H1 (cell line): ENCODE results near the gene GSG1L. TPM values are rescaled to one million over a fixed set of nuclear protein-coding genes. Genes with fewer than 3 reads are reported as not detected.

Source experiments
- CTCF ChIA-PET: fragments of 300-600 bp; sonication (Branson Sonifier 250); formaldehyde crosslinking; loops from one replicate; lab custom pipeline; 2021; ENCODE audit not compliant: partially characterized antibody; lab: Charles Lee
- POLR2A ChIA-PET: fragments of 300-600 bp; sonication (Branson Sonifier 250); formaldehyde crosslinking; loops from one replicate; lab custom pipeline; 2021; ENCODE audit warnings: inconsistent platforms; ENCODE audit not compliant: partially characterized antibody; lab: Charles Lee
- DNase-seq, 2 experiments: peaks; one replicate each; pipeline versions ENCODE4 v3.0.0 to v3.0.0-alpha.2; 2010 to 2022; ENCODE audit warnings: low spot score in 2 of 2, low read depth in 1 of 2, mixed read lengths in 1 of 2
- FAIRE-seq: peaks from 2 replicates; lab custom pipeline; 2011; peaks lifted over from hg19 to GRCh38; lab: Jason Lieb, UNC
- H2AFZ ChIP-seq: 2 replicates; pipeline ENCODE4 v1.8.1; 2012; ENCODE audit warnings: low read length, inconsistent platforms
- H2AK5ac ChIP-seq: 2 replicates; pipeline ENCODE4 v1.6.1; 2013; ENCODE audit warnings: low read depth, low read length
- H2BK120ac ChIP-seq: replicated peaks from 2 replicates; pipeline ENCODE3; 2013; ENCODE audit warnings: low read depth, low read length, inconsistent platforms
- H2BK12ac ChIP-seq: 2 replicates; pipeline ENCODE4 v1.6.1; 2013; ENCODE audit warnings: low read depth, low read length
- H2BK15ac ChIP-seq: 2 replicates; pipeline ENCODE4 v1.6.1; 2013; ENCODE audit warnings: low read length
- H2BK20ac ChIP-seq: 2 replicates; pipeline ENCODE4 v1.6.1; 2013; ENCODE audit warnings: low read length
- H2BK5ac ChIP-seq: 2 replicates; pipeline ENCODE4 v1.6.1; 2013; ENCODE audit warnings: low read depth, low read length
- H3K14ac ChIP-seq: 2 replicates; pipeline ENCODE4 v1.6.1; 2013; ENCODE audit warnings: inconsistent platforms; ENCODE audit not compliant: insufficient read length
- H3K18ac ChIP-seq: 2 replicates; pipeline ENCODE4 v1.6.1; 2013; ENCODE audit warnings: low read length; ENCODE audit errors: extremely low read depth
- H3K23ac ChIP-seq: 2 replicates; pipeline ENCODE4 v1.6.1; 2013; ENCODE audit warnings: inconsistent platforms; ENCODE audit not compliant: insufficient read length
- H3K23me2 ChIP-seq: 2 replicates; pipeline ENCODE4 v1.6.1; 2013; ENCODE audit warnings: low read depth, low read length
- H3K27ac ChIP-seq: 2 replicates; pipeline ENCODE4 v1.6.1; 2011; ENCODE audit warnings: low read depth, low read length, inconsistent platforms
- H3K27me3 ChIP-seq, 4 experiments: replicated peaks in 1 of 4; 1 replicate in 1 of 4; 2 replicates in 3 of 4; pipeline versions ENCODE4 v1.6.1 to v1.8.1; 2011 to 2013; ENCODE audit warnings: low read length in 3 of 4, mild to moderate bottlenecking in 3 of 4, inconsistent platforms in 2 of 4, mixed read lengths in 2 of 4, moderate library complexity in 1 of 4; ENCODE audit not compliant: control insufficient read depth in 3 of 4, insufficient read depth in 3 of 4; ENCODE audit errors: extremely low read depth in 1 of 4
- H3K36me3 ChIP-seq, 4 experiments: 2 replicates each; pipeline versions ENCODE4 v1.6.1 to v1.8.1; 2011 to 2013; ENCODE audit warnings: mild to moderate bottlenecking in 4 of 4, low read length in 3 of 4, moderate library complexity in 2 of 4, control low read depth in 1 of 4, inconsistent platforms in 1 of 4; ENCODE audit not compliant: insufficient read depth in 4 of 4, control insufficient read depth in 2 of 4
- H3K4ac ChIP-seq: replicated peaks from 2 replicates; pipeline ENCODE3; 2013; ENCODE audit warnings: low read length, low read depth, mixed read lengths, inconsistent platforms; ENCODE audit not compliant: insufficient read length
- H3K4me1 ChIP-seq, 4 experiments: replicated peaks in 1 of 4; 1 replicate in 1 of 4; 2 replicates in 3 of 4; pipeline versions ENCODE4 v1.6.1 to v1.8.1; 2011 to 2013; ENCODE audit warnings: low read length in 3 of 4, inconsistent platforms in 2 of 4, mixed read lengths in 1 of 4; ENCODE audit not compliant: insufficient read depth in 4 of 4, control insufficient read depth in 3 of 4
- H3K4me2 ChIP-seq, 2 experiments: 2 replicates each; pipeline versions ENCODE4 v1.6.1 to v1.8.1; 2011 to 2013; ENCODE audit warnings: low read depth in 2 of 2, low read length in 2 of 2, control low read depth in 1 of 2, inconsistent platforms in 1 of 2, mild to moderate bottlenecking in 1 of 2; ENCODE audit not compliant: insufficient read depth in 1 of 2
- H3K4me3 ChIP-seq, 4 experiments: fragments of 200-600, 300-600 bp in 1 of 4; sonication (generic), shearing (Covaris generic), sonication (Bioruptor Twin) in 1 of 4; 2 replicates each; pipeline versions ENCODE4 v1.5.1 to v1.8.1; 2011 to 2016; ENCODE audit warnings: low read length in 4 of 4, low read depth in 3 of 4, control low read depth in 2 of 4, inconsistent platforms in 2 of 4, mild to moderate bottlenecking in 2 of 4, mixed read lengths in 1 of 4, moderate library complexity in 1 of 4; ENCODE audit not compliant: insufficient read depth in 2 of 4; ENCODE audit errors: extremely low read depth in 1 of 4
- H3K56ac ChIP-seq: replicated peaks from 2 replicates; pipeline ENCODE3; 2013; ENCODE audit warnings: low read depth, mild to moderate bottlenecking, mixed read lengths, low read length, inconsistent platforms; ENCODE audit not compliant: insufficient read length
- H3K79me1 ChIP-seq: 2 replicates; pipeline ENCODE4 v1.6.1; 2013; ENCODE audit warnings: low read depth, low read length, control low read depth
- H3K79me2 ChIP-seq, 2 experiments: 2 replicates each; pipeline versions ENCODE4 v1.6.1 to v1.8.1; 2012 to 2013; ENCODE audit warnings: low read length in 2 of 2, mild to moderate bottlenecking in 2 of 2, inconsistent platforms in 1 of 2; ENCODE audit not compliant: insufficient read depth in 2 of 2, control insufficient read depth in 1 of 2
- H3K9ac ChIP-seq, 4 experiments: replicated peaks in 1 of 4; 1 replicate in 1 of 4; 2 replicates in 3 of 4; pipeline versions ENCODE4 v1.6.1 to v1.8.1; 2011 to 2013; ENCODE audit warnings: low read depth in 3 of 4, low read length in 3 of 4, control low read depth in 2 of 4, mild to moderate bottlenecking in 2 of 4, moderate library complexity in 2 of 4, inconsistent platforms in 1 of 4; ENCODE audit errors: extremely low read depth in 1 of 4
- H3K9me3 ChIP-seq, 2 experiments: 2 replicates each; pipeline versions ENCODE4 v1.6.1 to v1.8.1; 2012 to 2013; ENCODE audit warnings: mild to moderate bottlenecking in 2 of 2, moderate library complexity in 2 of 2, control low read depth in 1 of 2, inconsistent platforms in 1 of 2, low read depth in 1 of 2, low read length in 1 of 2, mixed read lengths in 1 of 2; ENCODE audit not compliant: insufficient read depth in 2 of 2
- H4K20me1 ChIP-seq, 2 experiments: replicated peaks in 1 of 2; 2 replicates each; pipeline versions ENCODE3 to v1.8.1; 2011 to 2013; ENCODE audit warnings: inconsistent platforms in 2 of 2, low read length in 2 of 2, mild to moderate bottlenecking in 1 of 2; ENCODE audit not compliant: insufficient read depth in 2 of 2, control insufficient read depth in 1 of 2
- H4K5ac ChIP-seq: 2 replicates; pipeline ENCODE4 v1.6.1; 2013; ENCODE audit warnings: low read length, low read depth, mixed read lengths, inconsistent platforms; ENCODE audit not compliant: insufficient read length
- H4K8ac ChIP-seq: 2 replicates; pipeline ENCODE4 v1.8.0; 2013; ENCODE audit warnings: mild to moderate bottlenecking, moderate library complexity, low read length, inconsistent platforms; ENCODE audit not compliant: insufficient read depth; ENCODE audit errors: extremely low read depth
- H4K91ac ChIP-seq: replicated peaks from 2 replicates; pipeline ENCODE3; 2013; ENCODE audit warnings: low read length, mixed read lengths, inconsistent platforms; ENCODE audit not compliant: insufficient read length
- JUND ChIP-seq: IDR thresholded peaks from 2 replicates; pipeline ENCODE4 v1.6.1; 2011; ENCODE audit warnings: mild to moderate bottlenecking, improper control_type of control experiment, low read length
- KDM5A ChIP-seq: fragments of 200-600 bp; IDR thresholded peaks from 2 replicates; pipeline ENCODE4 v1.7.1; 2012; ENCODE audit warnings: mild to moderate bottlenecking, low read length, inconsistent platforms, mixed read lengths
- WGBS, 2 experiments: shearing (Covaris generic) in 1 of 2; methylation state at CpG; one replicate each; pipeline versions ENCODE4 v1.1.6 to v1.1.7; 2013 to 2015; ENCODE audit warnings: low lambda C conversion rate in 2 of 2, mixed read lengths in 2 of 2, inconsistent platforms in 1 of 2, low coverage in 1 of 2, missing lambda C conversion rate in 1 of 2; ENCODE audit not compliant: insufficient replicate concordance in 2 of 2, insufficient coverage in 1 of 2, insufficient read length in 1 of 2; ENCODE audit errors: extremely low coverage in 1 of 2, missing lambda C conversion rate in 1 of 2; 5-methylcytosine and 5-hydroxymethylcytosine counted together
- polyA plus RNA-seq, 7 experiments: library from polyadenylated mRNA; depleted of rRNA in 3 of 7; stranded (reverse) in 5 of 7; unstranded in 2 of 7; fragments of >200 nt in 5 of 7; fragments of 200-250 nt in 2 of 7; gene quantifications; 1 replicate in 5 of 7; 2 replicates in 1 of 7; 4 replicates in 1 of 7; pipeline versions ENCODE4 v1.2.1 to v1.2.3, GENCODE V29; 2011 to 2013; ENCODE audit warnings: missing spikeins in 2 of 7, mixed read lengths in 2 of 7
- total RNA-seq: library from RNA; stranded (reverse); fragmentation: NEBNext Ultra II Directional; extraction: Animal tissue kit (Norgen Biotek cat#: 25700); gene quantifications from 2 replicates; pipeline ENCODE4 v1.2.1, GENCODE V29; 2021

GSG1L gene
- total and polyA plus RNA-seq, 2 of the 8 experiments (the other 6 are each of a cell fraction or from before 2014, with no cell fraction given), result 0.71 to 1.1 TPM

DNA sequence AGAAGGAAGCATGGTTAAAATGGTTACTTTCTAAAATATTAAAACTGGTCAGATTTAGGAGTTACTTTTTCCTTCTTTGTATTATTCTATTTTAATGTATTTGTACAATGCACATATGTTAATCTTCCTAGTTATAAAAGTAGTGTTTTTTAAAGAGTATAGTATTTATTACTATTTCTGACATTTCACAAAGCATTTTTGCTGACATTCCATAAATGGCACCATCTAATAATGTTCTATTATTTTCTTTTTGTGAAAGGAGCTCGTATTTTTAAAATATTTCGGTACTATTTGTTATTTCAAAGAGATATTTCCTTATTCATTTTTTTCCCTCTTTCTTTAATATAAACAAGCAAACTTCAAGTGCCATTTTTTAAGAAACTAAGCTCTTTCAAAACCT lies 47.5 kb upstream of the GSG1L start:
- Histone ChIP-seq H3K56ac (no peak overlapping the region), H3K14ac (no peak overlapping the region), H4K91ac (no peak overlapping the region), H2BK120ac (no peak overlapping the region), H3K27me3 (no peaks in the 10 kb centered on the region), H3K4me2 (no peak overlapping the region), H2BK12ac (no peak overlapping the region), H3K23ac (no peak overlapping the region), H3K4me3 (no peak overlapping the region), H2BK15ac (no peak overlapping the region), H2BK5ac (no peak overlapping the region), H3K4ac (no peak overlapping the region), H3K23me2 (no peaks in the 10 kb centered on the region), H3K18ac (no peak overlapping the region), H2BK20ac (no peak overlapping the region), H2AFZ (no peak overlapping the region), H4K8ac (no peak overlapping the region), H3K36me3 (peaks cover 15 to 65% (median 46%) of the 10 kb centered on the region in 4 experiments), H3K9ac (no peak overlapping the region), H4K20me1 (peaks cover 3 to 10% of the 10 kb centered on the region in 2 experiments), H3K27ac (no peak overlapping the region), H3K9me3 (no peaks in the 10 kb centered on the region), H3K79me2 (no peaks in the 10 kb centered on the region), H2AK5ac (no peak overlapping the region), H4K5ac (no peak overlapping the region), H3K79me1 (no peaks in the 10 kb centered on the region; the same call in 1 of the 2 replicates), H3K4me1 (no peaks in the 10 kb centered on the region)
- FAIRE-seq, result no peak
- TF ChIP-seq JUND, result no peak
- TF ChIP-seq KDM5A, result no peak
- POLR2A ChIA-PET, result no interaction called here
- CTCF ChIA-PET, result interaction anchor here (0.7 to 0.8 kb wide), 3 partner anchors 20 to 383 kb away, joined by 3 read pairs; no protein-coding TSS in a partner anchor
- DNase-seq, result no peak
- WGBS, 2 experiments, result 82% methylated on average over 2 of the region's 2 CpGs; no CpG with 5 or more reads in 1 of the 2 experiments
